Glomerular endothelial cell (primary cell): ENCODE data around the gene LAMP2. TPM values are rescaled to one million over a fixed set of nuclear protein-coding genes. Genes with fewer than 3 reads are reported as not detected.
"Not testable (repeated sequence)": the region's sequence is repeated elsewhere in the genome, so short reads cannot be mapped to it uniquely, and the experiment has no call there.

Experiments
- DNase-seq: peaks from one replicate; pipeline ENCODE4 v3.0.0-alpha.2; 2011; ENCODE audit warnings: low read depth, low spot score; ENCODE audit errors: extremely low read depth
- total RNA-seq: library from RNA; depleted of rRNA; stranded (reverse); fragments of >200 nt; gene quantifications from 2 replicates; pipeline ENCODE4 v1.2.3, GENCODE V29; 2015

Gene LAMP2
- 195 and 215 TPM in 2 replicates for total RNA-seq

- DNase-seq, result no peak
These were observed at the start of gene LAMP2 for GRCh38 chrX:120468825-120469525. Gene LAMP2 (minus strand): TSS chrX:120469296. CDS start chrX:120469169, 127 bp downstream.

DNA sequence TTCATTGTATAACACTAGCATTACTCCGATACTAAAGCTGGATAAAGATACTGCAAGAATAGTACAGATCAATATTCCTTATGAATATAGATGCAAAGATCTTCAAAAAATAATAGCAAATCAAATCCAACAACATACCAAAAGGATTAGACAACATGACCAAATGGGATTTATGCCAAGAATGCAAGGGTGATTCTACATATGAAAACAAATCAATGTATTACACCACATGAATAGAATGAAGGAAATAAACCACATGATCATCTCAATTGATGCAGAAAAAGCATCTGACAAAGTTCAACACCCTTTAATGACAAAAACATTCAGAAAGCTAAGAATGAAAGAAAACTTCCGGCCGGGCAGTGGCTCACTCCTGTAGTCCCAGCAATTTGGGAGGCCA lies 48.8 kb upstream of the LAMP2 start:
- peak; percentile 29 for DNase-seq

DNA sequence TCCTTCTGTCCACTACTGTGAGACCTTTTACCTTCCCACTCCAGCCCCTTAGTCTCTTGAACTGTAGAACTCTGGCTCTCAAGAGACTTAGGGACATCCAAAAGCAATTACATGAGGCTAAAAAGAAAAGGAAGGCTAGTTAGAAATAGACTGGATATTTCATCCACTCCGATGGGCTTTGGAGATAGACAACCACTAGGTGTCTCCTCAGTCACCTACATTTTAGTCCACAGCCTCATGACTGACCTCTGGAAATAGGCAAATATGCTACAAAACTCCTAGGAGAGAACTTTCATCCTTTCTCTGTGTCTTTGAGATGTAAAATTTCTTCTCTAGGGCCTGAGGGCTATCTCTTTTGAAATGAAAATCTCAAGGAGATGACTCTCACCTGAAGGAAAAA lies 45.1 kb upstream of the LAMP2 start:
- DNase-seq, result no peak

DNA sequence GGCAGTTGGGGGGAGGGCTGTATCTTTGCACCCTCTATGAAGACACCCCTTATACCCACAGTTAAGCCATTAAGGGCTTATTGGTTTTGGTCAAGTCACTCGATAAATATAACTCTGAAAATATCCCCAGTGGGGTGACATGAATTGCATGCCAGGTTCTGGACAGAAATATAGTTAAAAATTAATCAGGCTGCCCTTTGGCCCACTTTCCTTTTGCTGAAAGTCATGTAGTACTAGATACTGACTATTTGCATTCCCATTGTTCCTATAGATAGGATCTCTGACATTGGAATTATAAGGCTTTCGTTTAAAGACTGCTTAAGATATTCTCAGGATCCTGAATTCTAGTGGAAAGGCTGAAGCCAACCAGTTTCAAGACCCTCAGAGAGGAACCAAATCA lies 43.5 kb upstream of the LAMP2 start:
- no peak for DNase-seq

- DNase-seq, result no peak
These were observed 43.1 kb upstream of the LAMP2 start for GRCh38 chrX:120512222-120512621.

DNA sequence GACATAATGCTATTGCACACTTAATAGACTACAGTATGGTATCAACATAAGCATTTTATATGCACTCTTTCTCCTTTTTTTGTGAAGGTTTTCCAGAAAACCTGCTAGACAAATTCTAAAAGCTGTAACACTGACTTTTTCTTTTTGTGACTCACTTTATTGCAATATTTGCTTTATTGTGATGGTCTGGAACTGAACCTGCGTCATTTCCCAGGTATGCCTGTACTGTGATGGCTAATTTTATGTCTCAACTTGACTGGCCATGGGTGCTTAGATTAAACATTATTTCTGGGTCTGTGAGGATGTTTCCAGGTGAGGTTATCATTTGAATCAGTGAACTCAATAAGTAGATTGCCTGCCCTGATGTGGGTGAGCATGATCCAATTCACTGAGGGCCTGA lies 35.5 kb upstream of the LAMP2 start:
- DNase-seq, result no peak

GRCh38 chrX:120499301-120500072 lies 30.4 kb upstream of the LAMP2 start:
- DNase-seq, result no peak

GRCh38 chrX:120490119-120490518 lies 21.0 kb upstream of the LAMP2 start:
- not testable (repeated sequence) for DNase-seq

GRCh38 chrX:120486786-120487185 lies 17.7 kb upstream of the LAMP2 start:
- no peak for DNase-seq

- peak; percentile 62 for DNase-seq
These were observed 16.8 kb upstream of the LAMP2 start for GRCh38 chrX:120485638-120486520.

DNA sequence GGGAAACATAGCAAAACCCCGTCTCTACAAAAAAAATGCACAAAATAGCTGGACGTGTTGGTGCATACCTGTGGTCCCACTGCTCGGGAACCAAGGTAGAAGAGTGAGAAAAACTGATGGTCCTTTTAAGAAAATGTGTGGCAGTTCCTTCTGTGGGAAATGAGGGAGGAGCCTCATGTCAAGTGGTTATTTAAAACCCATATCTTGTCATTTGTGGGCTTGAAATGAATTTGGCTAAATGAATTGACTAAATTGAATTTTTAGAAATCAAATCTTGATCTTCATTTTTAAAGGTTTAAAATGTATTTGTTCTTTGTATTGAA lies 16.2 kb upstream of the LAMP2 start:
- no peak for DNase-seq

GRCh38 chrX:120477453-120477852 lies 8.4 kb upstream of the LAMP2 start:
- no peak for DNase-seq

DNA sequence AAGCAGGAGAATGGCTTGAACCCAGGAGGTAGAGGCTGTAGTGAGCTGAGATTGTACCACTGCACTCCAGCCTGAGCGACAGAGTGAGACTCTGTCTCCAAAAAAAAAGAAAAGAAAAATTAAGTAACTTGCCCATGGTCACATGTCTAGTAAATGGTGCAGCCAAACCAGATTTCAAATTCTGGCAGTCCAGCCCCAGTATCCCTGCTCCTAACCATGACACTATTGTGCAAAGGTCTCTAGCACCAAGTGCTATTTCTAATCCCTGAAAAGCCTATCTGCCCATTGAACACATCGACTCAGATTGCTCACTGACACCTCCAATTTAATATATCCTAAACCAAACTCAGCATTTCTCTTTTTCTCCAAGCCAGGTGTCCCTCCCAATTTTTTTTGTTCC lies 7.6 kb upstream of the LAMP2 start:
- DNase-seq, result no peak

DNA sequence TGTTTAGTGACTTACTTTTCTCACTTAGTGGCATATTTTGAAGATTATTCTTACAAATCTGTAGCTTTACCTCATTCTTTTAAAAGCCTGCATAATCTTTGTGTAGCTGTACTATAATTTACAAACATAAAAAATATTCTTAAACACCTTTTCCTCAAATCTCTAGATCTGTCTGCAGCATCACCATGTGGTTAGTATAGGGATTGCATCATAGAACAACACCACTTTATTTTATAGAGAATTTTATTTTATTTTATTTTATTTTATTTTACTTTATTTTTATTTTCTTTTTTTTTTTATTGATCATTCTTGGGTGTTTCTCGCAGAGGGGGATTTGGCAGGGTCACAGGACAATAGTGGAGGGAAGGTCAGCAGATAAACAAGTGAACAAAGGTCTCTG lies 6.4 kb upstream of the LAMP2 start:
- DNase-seq, result not testable (repeated sequence)

DNA sequence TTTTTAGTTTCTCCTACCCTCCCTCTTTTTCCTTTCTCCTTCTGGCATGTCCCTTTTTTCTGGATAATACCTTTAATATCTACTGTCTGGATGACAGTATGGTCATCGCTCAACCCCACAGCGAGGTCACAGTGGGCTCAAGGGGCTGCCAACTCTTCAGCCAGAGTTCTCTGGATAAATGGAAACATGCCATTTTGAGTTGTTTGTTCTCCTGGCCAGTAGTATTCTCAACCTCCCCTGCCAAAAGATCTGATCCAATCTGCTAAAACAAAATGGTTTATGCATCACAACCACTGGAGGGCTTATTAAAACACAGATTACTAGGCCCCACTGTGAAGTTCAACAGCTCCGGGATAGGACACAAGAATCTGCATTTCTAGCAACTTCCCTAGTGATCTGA lies 5.0 kb upstream of the LAMP2 start:
- no peak for DNase-seq

GRCh38 chrX:120469657-120470056 lies 561 bp upstream of the LAMP2 start:
- not testable (repeated sequence) for DNase-seq

- no peak for DNase-seq
These were observed 644 bp downstream of the LAMP2 start for GRCh38 chrX:120468479-120468824.

DNA sequence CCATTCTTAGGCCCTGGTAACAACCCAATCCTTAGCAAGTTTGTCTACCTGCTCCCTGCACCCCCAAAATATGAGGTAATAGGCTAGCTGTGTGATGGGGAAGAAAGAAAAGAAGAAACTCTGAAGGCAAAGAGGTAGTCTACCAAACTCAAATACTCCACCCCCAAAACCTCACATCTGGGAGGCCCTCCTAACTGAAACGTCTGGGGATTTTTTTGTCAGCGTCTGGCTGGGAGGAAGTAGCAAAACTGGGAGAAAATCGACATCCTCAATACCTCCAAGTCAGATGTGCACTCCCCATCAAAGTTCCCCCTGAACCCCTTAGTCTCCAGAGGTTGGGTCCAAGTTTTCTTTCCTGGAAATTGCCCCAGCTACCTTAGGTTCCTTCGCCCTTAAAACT lies 1.0 kb downstream of the LAMP2 start:
- no peak for DNase-seq

DNA sequence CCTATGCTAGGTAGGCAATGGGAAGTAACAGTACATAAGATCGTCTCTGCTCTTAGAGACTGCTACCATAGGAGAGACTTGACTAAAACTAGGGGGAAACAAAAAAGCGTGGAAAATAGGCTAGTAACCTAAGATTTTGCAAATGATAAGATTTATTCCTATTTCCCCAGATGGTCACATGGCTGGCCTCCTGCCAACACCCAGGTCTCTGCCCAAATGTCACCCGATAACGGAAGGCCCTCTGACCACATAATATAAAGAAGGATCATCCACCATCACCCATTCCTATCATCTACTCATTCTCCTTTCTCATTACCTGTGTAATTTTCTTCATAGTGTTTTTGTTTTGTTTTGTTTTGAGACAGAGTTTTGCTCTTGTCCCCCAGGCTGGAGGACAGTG lies 4.7 kb downstream of the LAMP2 start:
- DNase-seq, result no peak

DNA sequence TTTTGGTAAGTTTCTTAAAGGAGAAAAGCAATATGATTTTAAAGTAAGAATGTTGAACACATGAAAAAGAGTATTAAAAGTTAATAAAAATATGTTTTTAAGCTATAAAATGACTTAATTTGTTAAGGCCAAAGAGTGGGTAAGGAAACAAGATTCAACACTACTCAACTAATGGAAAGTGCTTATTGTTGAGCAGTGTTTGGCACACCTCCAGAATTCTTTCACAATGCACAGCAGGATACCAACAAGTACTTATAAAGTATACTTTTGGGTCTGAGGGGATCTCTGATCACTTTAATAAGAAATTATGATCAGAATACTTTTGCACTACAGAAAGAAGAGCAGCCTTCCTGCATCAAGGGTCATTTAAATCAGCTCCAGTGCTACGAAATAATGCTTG lies 5.9 kb downstream of the LAMP2 start:
- DNase-seq, result no peak

DNA sequence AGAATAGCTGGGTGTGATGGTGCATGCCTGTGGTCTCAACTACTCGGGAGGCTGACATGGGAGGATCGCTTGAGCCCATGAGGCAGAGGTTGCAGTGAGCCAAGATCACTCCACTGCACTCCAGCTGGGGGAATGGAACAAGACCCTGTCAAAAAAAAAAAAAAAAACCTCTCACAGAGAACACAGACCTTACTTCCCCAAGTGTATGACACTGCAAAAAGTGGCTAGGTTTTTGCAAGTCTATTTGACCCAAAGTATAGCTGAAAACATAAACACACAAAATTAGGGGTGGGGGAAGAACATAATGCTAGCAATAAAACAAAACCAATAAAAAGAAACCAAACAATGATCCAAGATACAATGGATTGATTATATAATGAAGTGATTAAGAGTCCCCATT lies 6.7 kb downstream of the LAMP2 start:
- DNase-seq, result no peak

GRCh38 chrX:120459309-120459708 lies 9.8 kb downstream of the LAMP2 start:
- DNase-seq, result no peak
